HepG2 (cell line): Measurements from ENCODE around the gene NCMAP. TPM values are rescaled to one million over a fixed set of nuclear protein-coding genes. Genes with fewer than 3 reads are reported as not detected.

ENCODE experiments used
- AGO1 ChIP-seq: fragments of 200-400 bp; formaldehyde crosslinking; IDR thresholded peaks from 2 replicates; pipeline ENCODE4 v1.6.1; 2017; ENCODE audit warnings: mild to moderate bottlenecking, low read depth, low read length, moderate library complexity; ENCODE audit not compliant: poor library complexity, severe bottlenecking
- AHDC1 ChIP-seq: sonication (generic); formaldehyde crosslinking; IDR thresholded peaks from 2 replicates; pipeline ENCODE4 v1.5.1; 2020; ENCODE audit warnings: mild to moderate bottlenecking, missing genetic modification reagents, borderline replicate concordance
- ARID5B ChIP-seq: IDR thresholded peaks from 2 replicates; pipeline ENCODE4 v1.4.0; 2020; ENCODE audit warnings: mild to moderate bottlenecking, missing genetic modification reagents
- ARNT ChIP-seq: fragments of 450-650 bp; IDR thresholded peaks from 2 replicates; pipeline ENCODE4 v1.6.1; 2017
- EP300 ChIP-seq, 3 experiments: sonication (generic) in 1 of 3; formaldehyde crosslinking in 1 of 3; IDR thresholded peaks; 2 replicates each; pipeline versions ENCODE4 v1.5.1 to v1.6.1; 2011 to 2020; ENCODE audit warnings: low read depth in 2 of 3, low read length in 2 of 3, borderline replicate concordance in 1 of 3, improper control_type of control experiment in 1 of 3, mild to moderate bottlenecking in 1 of 3, missing genetic modification reagents in 1 of 3, moderate library complexity in 1 of 3
- IKZF5 ChIP-seq: IDR thresholded peaks from 2 replicates; pipeline ENCODE4 v1.6.1; 2018; ENCODE audit warnings: missing genetic modification reagents, mild to moderate bottlenecking, missing compliant biosample characterization
- SP4 ChIP-seq: sonication (generic); formaldehyde crosslinking; IDR thresholded peaks from 2 replicates; pipeline ENCODE4 v1.8.1; 2023; ENCODE audit warnings: mild to moderate bottlenecking, missing genetic modification reagents
- THAP8 ChIP-seq: sonication (generic); formaldehyde crosslinking; IDR thresholded peaks from 2 replicates; pipeline ENCODE4 v1.5.1; 2020; ENCODE audit warnings: missing genetic modification reagents, mild to moderate bottlenecking, borderline replicate concordance
- THYN1 ChIP-seq: sonication (generic); formaldehyde crosslinking; IDR thresholded peaks from 2 replicates; pipeline ENCODE4 v1.8.1; 2023; ENCODE audit warnings: low read depth, mild to moderate bottlenecking, moderate library complexity, missing genetic modification reagents, borderline replicate concordance
- ZNF775 ChIP-seq: sonication (generic); formaldehyde crosslinking; IDR thresholded peaks from 2 replicates; pipeline ENCODE4 v1.4.0; 2020; ENCODE audit warnings: missing genetic modification reagents, mild to moderate bottlenecking, moderate library complexity, borderline replicate concordance
- ZNF883 ChIP-seq: sonication (generic); formaldehyde crosslinking; IDR thresholded peaks from 2 replicates; pipeline ENCODE4 v1.5.1; 2020; ENCODE audit warnings: mild to moderate bottlenecking, missing genetic modification reagents; ENCODE audit errors: not compliant biosample characterization
- ZSCAN21 ChIP-seq: sonication (generic); formaldehyde crosslinking; IDR thresholded peaks from 2 replicates; pipeline ENCODE4 v1.8.0; 2022; ENCODE audit warnings: mild to moderate bottlenecking, missing genetic modification reagents, moderate library complexity, borderline replicate concordance
- polyA plus RNA-seq, 8 experiments: library from polyadenylated mRNA; depleted of rRNA in 3 of 8; stranded (reverse) in 7 of 8; unstranded in 1 of 8; fragments of >200 nt; fragmentation: Illumina TruSeq in 4 of 8; extraction: Trizol in 4 of 8; gene quantifications; 2 replicates each; pipeline versions ENCODE4 v1.2.1 to v1.2.3, GENCODE V29; 2011 to 2016; ENCODE audit warnings: low read depth in 4 of 8, missing spikeins in 1 of 8, mixed read lengths in 1 of 8; ENCODE audit not compliant: insufficient read depth in 1 of 8
- total RNA-seq, 5 experiments: library from RNA; depleted of rRNA; stranded (reverse); fragments of >200 nt; fragmentation: Illumina TruSeq; extraction: Trizol; gene quantifications; 2 replicates each; pipeline ENCODE4 v1.2.3, GENCODE V29; 2016; ENCODE audit warnings: low read depth in 1 of 5
- TF ChIP-seq, protein P1 (sequence below): sonication (generic); formaldehyde crosslinking; conservative IDR thresholded peaks from 2 replicates; pipeline ENCODE4 v1.8.0; 2022; ENCODE audit warnings: low read depth, missing genetic modification reagents

NCMAP gene
- total and polyA plus RNA-seq, 2 of the 13 experiments (the other 11 are each of a cell fraction or from before 2014, with no cell fraction given): 2.7 to 20.0 TPM

GRCh38 chr1:24555591-24556413 lies at the start of gene NCMAP (continued):
- TF ChIP-seq THAP8 (CRISPR knock-in tag) (no peak), IKZF5 (no peak), ZNF775 (CRISPR knock-in tag) (no peak), ARID5B (CRISPR knock-in tag) (no peak), AGO1 (no peak), EP300 (IDR thresholded peaks at IDR 0.05; ENCODE audit: low read depth in 2 of 2, low read length in 2 of 2) (no peak), EP300 (CRISPR knock-in tag; IDR thresholded peaks at IDR 0.05; ENCODE audit: borderline replicate concordance) (no peak), SP4 (CRISPR knock-in tag) (no peak), ZSCAN21 (0 out of 2 replicates have a peak, but pooled peaks have one; percentile 41), THYN1 (CRISPR knock-in tag) (no peak), ZNF883 (CRISPR knock-in tag) (no peak), AHDC1 (CRISPR knock-in tag) (no peak), ARNT (no peak)
- TF ChIP-seq, protein P1, sequence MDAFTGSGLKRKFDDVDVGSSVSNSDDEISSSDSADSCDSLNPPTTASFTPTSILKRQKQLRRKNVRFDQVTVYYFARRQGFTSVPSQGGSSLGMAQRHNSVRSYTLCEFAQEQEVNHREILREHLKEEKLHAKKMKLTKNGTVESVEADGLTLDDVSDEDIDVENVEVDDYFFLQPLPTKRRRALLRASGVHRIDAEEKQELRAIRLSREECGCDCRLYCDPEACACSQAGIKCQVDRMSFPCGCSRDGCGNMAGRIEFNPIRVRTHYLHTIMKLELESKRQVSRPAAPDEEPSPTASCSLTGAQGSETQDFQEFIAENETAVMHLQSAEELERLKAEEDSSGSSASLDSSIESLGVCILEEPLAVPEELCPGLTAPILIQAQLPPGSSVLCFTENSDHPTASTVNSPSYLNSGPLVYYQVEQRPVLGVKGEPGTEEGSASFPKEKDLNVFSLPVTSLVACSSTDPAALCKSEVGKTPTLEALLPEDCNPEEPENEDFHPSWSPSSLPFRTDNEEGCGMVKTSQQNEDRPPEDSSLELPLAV (CRISPR knock-in tag): no peak
